GM23338 (cell line): ENCODE results near the gene ACSF3.

Experiments used
- CTCF ChIP-seq, 2 experiments: fragments of 200-600 bp in 1 of 2; sonication (generic) in 1 of 2; conservative IDR thresholded peaks; 2 replicates each; pipeline versions ENCODE4 v1.5.1 to v1.6.1; 2016 to 2017; ENCODE audit warnings: antibody characterized with exemption in 2 of 2, low read depth in 2 of 2, mild to moderate bottlenecking in 2 of 2, moderate library complexity in 1 of 2
- EZH2 ChIP-seq: fragments of 200-600 bp; sonication (generic); IDR thresholded peaks from one replicate; pipeline ENCODE4 v1.8.0; 2017; ENCODE audit warnings: antibody characterized with exemption, mild to moderate bottlenecking, low read depth; ENCODE audit not compliant: unreplicated experiment
- EZH2phosphoT487 ChIP-seq: fragments of 200-600 bp; sonication (generic); IDR thresholded peaks from one replicate; pipeline ENCODE4 v1.8.1; 2018; ENCODE audit warnings: antibody characterized with exemption; ENCODE audit not compliant: unreplicated experiment
- JUNB ChIP-seq: IDR thresholded peaks from one replicate; pipeline ENCODE4 v1.6.1; 2016; ENCODE audit warnings: antibody characterized with exemption; ENCODE audit not compliant: unreplicated experiment
- POLR2AphosphoS5 ChIP-seq: IDR thresholded peaks from 2 replicates; pipeline ENCODE4 v1.6.1; 2016; ENCODE audit warnings: antibody characterized with exemption, low read depth
- REST ChIP-seq: IDR thresholded peaks from one replicate; pipeline ENCODE4 v1.6.1; 2018; ENCODE audit warnings: antibody characterized with exemption; ENCODE audit not compliant: unreplicated experiment
- STAT1 ChIP-seq: IDR thresholded peaks from one replicate; pipeline ENCODE4 v1.6.1; 2016; ENCODE audit warnings: antibody characterized with exemption; ENCODE audit not compliant: unreplicated experiment
- ZNF114 ChIP-seq: fragments of 250-450 bp; sonication (Bioruptor Pico); IDR thresholded peaks from 2 replicates; pipeline ENCODE4 v1.5.0; 2020; ENCODE audit warnings: mild to moderate bottlenecking, moderate library complexity

GRCh38 chr16:89121691-89122321 is 28.2 kb downstream of the ACSF3 start:
- no peak for TF ChIP-seq CTCF (conservative IDR thresholded peaks at IDR 0.05; ENCODE audit: low read depth in 2 of 2)
- TF ChIP-seq EZH2phosphoT487 = no peak
- no peak for TF ChIP-seq EZH2
- no peak for TF ChIP-seq POLR2AphosphoS5
- no peak for TF ChIP-seq STAT1
- no peak for TF ChIP-seq REST
- TF ChIP-seq ZNF114 = no peak
- TF ChIP-seq JUNB = no peak
